H1 (cell line): ENCODE results near the gene DRAXIN. TPM values are rescaled to one million over a fixed set of nuclear protein-coding genes. Genes with fewer than 3 reads are reported as not detected.

Experiments
- EGR1 ChIP-seq: IDR thresholded peaks from 2 replicates; pipeline ENCODE4 v1.6.1; 2011; ENCODE audit warnings: low read depth, low read length, borderline replicate concordance
- MAFK ChIP-seq: IDR thresholded peaks from 2 replicates; pipeline ENCODE4 v1.6.1; 2012; ENCODE audit warnings: low read depth, mild to moderate bottlenecking, improper control_type of control experiment, low read length
- SP2 ChIP-seq: IDR thresholded peaks from 2 replicates; pipeline ENCODE4 v1.6.1; 2012; ENCODE audit warnings: mild to moderate bottlenecking, low read length, inconsistent platforms
- polyA plus RNA-seq, 7 experiments: library from polyadenylated mRNA; depleted of rRNA in 3 of 7; stranded (reverse) in 5 of 7; unstranded in 2 of 7; fragments of >200 nt in 5 of 7; fragments of 200-250 nt in 2 of 7; gene quantifications; 1 replicate in 5 of 7; 2 replicates in 1 of 7; 4 replicates in 1 of 7; pipeline versions ENCODE4 v1.2.1 to v1.2.3, GENCODE V29; 2011 to 2013; ENCODE audit warnings: missing spikeins in 2 of 7, mixed read lengths in 2 of 7
- total RNA-seq: library from RNA; stranded (reverse); fragmentation: NEBNext Ultra II Directional; extraction: Animal tissue kit (Norgen Biotek cat#: 25700); gene quantifications from 2 replicates; pipeline ENCODE4 v1.2.1, GENCODE V29; 2021
- TF ChIP-seq, protein P1 (sequence below): IDR thresholded peaks from 2 replicates; pipeline ENCODE4 v1.6.1; 2011; ENCODE audit warnings: low read depth, mild to moderate bottlenecking, low read length; ENCODE audit not compliant: insufficient read depth

DRAXIN gene
- total and polyA plus RNA-seq, 2 of the 8 experiments (the other 6 are each of a cell fraction or from before 2014, with no cell fraction given), result 4.6 to 17.6 TPM

DNA sequence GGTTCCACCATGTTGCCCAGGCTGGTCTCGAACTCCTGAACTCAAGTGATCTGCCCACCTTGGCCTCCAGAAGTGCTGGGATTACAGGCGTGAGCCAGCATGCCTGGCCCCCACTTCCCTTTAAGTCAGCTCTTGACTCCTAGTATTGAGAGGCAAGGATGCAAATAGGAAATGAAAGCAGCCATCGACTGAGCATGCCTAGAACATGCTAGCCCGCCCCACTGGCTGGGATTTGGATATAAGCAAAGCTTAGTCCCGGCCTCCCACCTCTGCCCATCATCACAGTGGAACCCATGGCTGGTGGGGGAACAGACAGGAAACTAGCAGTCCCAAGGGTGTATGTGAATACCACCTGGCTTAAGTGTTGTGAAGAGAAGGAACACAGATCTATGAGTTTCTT, 80.9 kb downstream of the DRAXIN start (continued):
- TF ChIP-seq, protein P1, sequence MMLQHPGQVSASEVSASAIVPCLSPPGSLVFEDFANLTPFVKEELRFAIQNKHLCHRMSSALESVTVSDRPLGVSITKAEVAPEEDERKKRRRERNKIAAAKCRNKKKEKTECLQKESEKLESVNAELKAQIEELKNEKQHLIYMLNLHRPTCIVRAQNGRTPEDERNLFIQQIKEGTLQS, result no peak
- TF ChIP-seq EGR1 (no peak), SP2 (no peak), MAFK (no peak)
